ENCODE measurements around the gene WWTR1. TPM values are rescaled to one million over a fixed set of nuclear protein-coding genes. Genes with fewer than 3 reads are reported as not detected.

WWTR1 gene
- total and polyA plus RNA-seq, 2 experiments from 2014 or later = 25.1 to 26.2 TPM

GRCh38 chr3:149634573-149634972 is 23.3 kb downstream of the WWTR1 start (continued):
- TF ChIP-seq EZH2phosphoT487 (IDR thresholded peaks at IDR 0.05; ENCODE audit: unreplicated experiment) = no peak
- TF ChIP-seq STAT1 (IDR thresholded peaks at IDR 0.05; ENCODE audit: unreplicated experiment) = no peak
- TF ChIP-seq CTCF (conservative IDR thresholded peaks at IDR 0.05; ENCODE audit: low read depth in 2 of 2) = no peak
- TF ChIP-seq, protein P1, sequence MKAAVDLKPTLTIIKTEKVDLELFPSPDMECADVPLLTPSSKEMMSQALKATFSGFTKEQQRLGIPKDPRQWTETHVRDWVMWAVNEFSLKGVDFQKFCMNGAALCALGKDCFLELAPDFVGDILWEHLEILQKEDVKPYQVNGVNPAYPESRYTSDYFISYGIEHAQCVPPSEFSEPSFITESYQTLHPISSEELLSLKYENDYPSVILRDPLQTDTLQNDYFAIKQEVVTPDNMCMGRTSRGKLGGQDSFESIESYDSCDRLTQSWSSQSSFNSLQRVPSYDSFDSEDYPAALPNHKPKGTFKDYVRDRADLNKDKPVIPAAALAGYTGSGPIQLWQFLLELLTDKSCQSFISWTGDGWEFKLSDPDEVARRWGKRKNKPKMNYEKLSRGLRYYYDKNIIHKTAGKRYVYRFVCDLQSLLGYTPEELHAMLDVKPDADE (IDR thresholded peaks at IDR 0.05) = no peak

GRCh38 chr3:149634072-149634471 is 23.8 kb downstream of the WWTR1 start:
- no peak overlapping the region for H3K27ac ChIP-seq (ENCODE audit: low read depth)
- peaks cover 21% of the 10 kb centered on the region; the same call in 1 of the 2 replicates for H4K20me1 ChIP-seq (replicated peaks; ENCODE audit: insufficient read depth)
- H3K4me3 Mint-ChIP-seq = no peak overlapping the region

More at GRCh38 chr3:149634072-149634471, 23.8 kb downstream of the WWTR1 start:
- DNase-seq (ENCODE audit: low spot score) (no peak), ATAC-seq (no peak)
- Histone ChIP-seq H2AFZ (no peak overlapping the region), H3K36me3 (ENCODE audit: insufficient read depth) (no peaks in the 10 kb centered on the region), H3K9me2 (ENCODE audit: insufficient read depth) (no peaks in the 10 kb centered on the region), H3K27me3 (ENCODE audit: insufficient read depth) (no peaks in the 10 kb centered on the region), H3K4me2 (no peak overlapping the region), H3K4me1 (ENCODE audit: insufficient read depth) (peaks cover 28% of the 10 kb centered on the region), H3K4me3 (no peak overlapping the region), H3K79me2 (replicated peaks; ENCODE audit: insufficient read depth) (peaks cover 100% of the 10 kb centered on the region), H3F3A (replicated peaks; ENCODE audit: low read depth) (no peaks in the 10 kb centered on the region)
- Mint-ChIP-seq H3K36me3 (ENCODE audit: low read depth) (peaks cover 4% of the 10 kb centered on the region; the same call in 1 of the 3 replicates), H3K27ac (no peak overlapping the region), H3K9me3 (no peaks in the 10 kb centered on the region), H3K27me3 (ENCODE audit: insufficient read depth, low read depth, poor library complexity) (peaks cover 6% of the 10 kb centered on the region), H3K4me1 (peaks cover 20% of the 10 kb centered on the region)
- no peak for TF ChIP-seq ZNF462 (CRISPR knock-in tag; IDR thresholded peaks at IDR 0.05)

Data from GM23338 (cell line).